ENCODE results near the gene ARHGAP29.

GRCh38 chr1:94227624-94228023 is 9.8 kb downstream of the ARHGAP29 start:
- TF ChIP-seq, protein P1, sequence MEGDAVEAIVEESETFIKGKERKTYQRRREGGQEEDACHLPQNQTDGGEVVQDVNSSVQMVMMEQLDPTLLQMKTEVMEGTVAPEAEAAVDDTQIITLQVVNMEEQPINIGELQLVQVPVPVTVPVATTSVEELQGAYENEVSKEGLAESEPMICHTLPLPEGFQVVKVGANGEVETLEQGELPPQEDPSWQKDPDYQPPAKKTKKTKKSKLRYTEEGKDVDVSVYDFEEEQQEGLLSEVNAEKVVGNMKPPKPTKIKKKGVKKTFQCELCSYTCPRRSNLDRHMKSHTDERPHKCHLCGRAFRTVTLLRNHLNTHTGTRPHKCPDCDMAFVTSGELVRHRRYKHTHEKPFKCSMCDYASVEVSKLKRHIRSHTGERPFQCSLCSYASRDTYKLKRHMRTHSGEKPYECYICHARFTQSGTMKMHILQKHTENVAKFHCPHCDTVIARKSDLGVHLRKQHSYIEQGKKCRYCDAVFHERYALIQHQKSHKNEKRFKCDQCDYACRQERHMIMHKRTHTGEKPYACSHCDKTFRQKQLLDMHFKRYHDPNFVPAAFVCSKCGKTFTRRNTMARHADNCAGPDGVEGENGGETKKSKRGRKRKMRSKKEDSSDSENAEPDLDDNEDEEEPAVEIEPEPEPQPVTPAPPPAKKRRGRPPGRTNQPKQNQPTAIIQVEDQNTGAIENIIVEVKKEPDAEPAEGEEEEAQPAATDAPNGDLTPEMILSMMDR (optimal IDR thresholded peaks at IDR 0.05 in 1 of 3, IDR thresholded peaks at IDR 0.05 in 1 of 3, conservative IDR thresholded peaks at IDR 0.05 in 1 of 3; ENCODE audit: extremely low read depth in 1 of 3, insufficient read depth in 2 of 3, low read length in 3 of 3) = no peak
- TF ChIP-seq EZH2 (IDR thresholded peaks at IDR 0.05; ENCODE audit: low read length) = no peak

All from keratinocyte (primary cell).